Vagina (tissue), 2 donors: ENCODE data around the gene DAB2IP. TPM values are rescaled to one million over a fixed set of nuclear protein-coding genes. Genes with fewer than 3 reads are reported as not detected.

Experiments
- DNase-seq, 2 donors: peaks; one replicate each; pipeline ENCODE4 v3.0.0-alpha.2; 2017; ENCODE audit errors: extremely low spot score in 2 of 2
- H3K27ac ChIP-seq: fragments of 200-600 bp; sonication (generic); one replicate; pipeline ENCODE4 v1.5.1; 2019
- H3K27me3 ChIP-seq: fragments of 200-600 bp; sonication (generic); one replicate; pipeline ENCODE4 v1.5.1; 2019
- H3K36me3 ChIP-seq, 2 donors: fragments of 200-600 bp; sonication (generic); one replicate each; pipeline ENCODE4 v1.5.1; 2017 to 2019
- H3K4me1 ChIP-seq: fragments of 200-600 bp; sonication (generic); one replicate; pipeline ENCODE4 v1.5.1; 2019
- H3K4me3 ChIP-seq, 2 donors: fragments of 200-600 bp; sonication (generic); 1 replicate in 1 of 2; 2 replicates in 1 of 2; pipeline ENCODE4 v1.5.1; 2016 to 2019
- H3K9me3 ChIP-seq: fragments of 200-600 bp; sonication (generic); one replicate; pipeline ENCODE4 v1.5.1; 2019
- CTCF ChIP-seq, 3 experiments: fragments of 450-650 bp in 2 of 3; fragments of 200-600 bp in 1 of 3; sonication (generic) in 1 of 3; IDR thresholded peaks; one replicate each; pipeline ENCODE4 v1.5.1; 2017 to 2019; ENCODE audit warnings: antibody characterized with exemption in 3 of 3, mild to moderate bottlenecking in 2 of 3, moderate library complexity in 2 of 3
- POLR2A ChIP-seq, 2 donors: fragments of 450-650 bp; IDR thresholded peaks; one replicate each; pipeline ENCODE4 v1.6.1; 2017; ENCODE audit warnings: antibody characterized with exemption in 2 of 2, mild to moderate bottlenecking in 2 of 2, moderate library complexity in 2 of 2
- POLR2AphosphoS5 ChIP-seq, 2 donors: sonication (generic); formaldehyde crosslinking; IDR thresholded peaks; one replicate each; pipeline ENCODE4 v1.9.0; 2017; ENCODE audit warnings: antibody characterized with exemption in 2 of 2, mild to moderate bottlenecking in 2 of 2, low read depth in 1 of 2; ENCODE audit not compliant: insufficient read depth in 1 of 2
- intact Hi-C: fragments of 100-400 bp; cut with DNase I; formaldehyde crosslinking; loops from one replicate; pipeline ENCODE4 v1.15.1; 2023
- total RNA-seq: library from RNA; depleted of rRNA; stranded (reverse); fragments of >200 nt; gene quantifications from one replicate; pipeline ENCODE4 v1.2.3, GENCODE V29; 2016

Gene DAB2IP
- total RNA-seq, 1 donor from 2014 or later = 38.8 TPM

GRCh38 chr9:121768416-121769015, 117.1 kb downstream of the DAB2IP start:
- Histone ChIP-seq H3K27ac (no peak overlapping the region), H3K27me3 (no peaks in the 10 kb centered on the region), H3K9me3 (no peaks in the 10 kb centered on the region), H3K4me1 (peaks cover 21% of the 10 kb centered on the region), H3K4me3 (no peak overlapping the region), H3K36me3 (peaks cover 0 to 59% of the 10 kb centered on the region in 2 donors)
- no peak for TF ChIP-seq CTCF (IDR thresholded peaks at IDR 0.05)
- intact Hi-C loops = no loop called here
- DNase-seq = no peak

- intact Hi-C loops = no loop called here
- peaks cover 0 to 67% of the 10 kb centered on the region in 2 donors for H3K36me3 ChIP-seq
- no peaks in the 10 kb centered on the region for H3K9me3 ChIP-seq
- peak overlapping the region; percentile 36 for H3K27ac ChIP-seq
- no peak for TF ChIP-seq CTCF (IDR thresholded peaks at IDR 0.05)
- TF ChIP-seq POLR2A (IDR thresholded peaks at IDR 0.05) = no peak
- TF ChIP-seq POLR2AphosphoS5 (IDR thresholded peaks at IDR 0.05; ENCODE audit: insufficient read depth in 1 of 2, low read depth in 1 of 2) = no peak
- no peak for DNase-seq
- no peak overlapping the region for H3K4me3 ChIP-seq
- no peaks in the 10 kb centered on the region for H3K27me3 ChIP-seq
- H3K4me1 ChIP-seq = peaks cover 8% of the 10 kb centered on the region
Observed at GRCh38 chr9:121769939-121770338, 118.5 kb downstream of the DAB2IP start.

- TF ChIP-seq CTCF (IDR thresholded peaks at IDR 0.05) (no peak), POLR2A (IDR thresholded peaks at IDR 0.05) (no peak)
- H3K9me3 ChIP-seq = no peaks in the 10 kb centered on the region
- DNase-seq = no peak
- peaks cover 0 to 74% of the 10 kb centered on the region in 2 donors for H3K36me3 ChIP-seq
- intact Hi-C loops = no loop called here
- peaks cover 1% of the 10 kb centered on the region for H3K4me1 ChIP-seq
- H3K27me3 ChIP-seq = no peaks in the 10 kb centered on the region
- H3K4me3 ChIP-seq = no peak overlapping the region
- peak overlapping the region; percentile 58 for H3K27ac ChIP-seq
Observed at GRCh38 chr9:121770415-121771273, 119.2 kb downstream of the DAB2IP start.

GRCh38 chr9:121771418-121771817, 120.0 kb downstream of the DAB2IP start:
- no peaks in the 10 kb centered on the region for H3K9me3 ChIP-seq
- no peak for DNase-seq
- H3K4me1 ChIP-seq = no peaks in the 10 kb centered on the region
- no peaks in the 10 kb centered on the region for H3K27me3 ChIP-seq
- H3K4me3 ChIP-seq = no peak overlapping the region
- H3K36me3 ChIP-seq = peaks cover 0 to 78% of the 10 kb centered on the region in 2 donors
- TF ChIP-seq POLR2AphosphoS5 (IDR thresholded peaks at IDR 0.05; ENCODE audit: insufficient read depth in 1 of 2, low read depth in 1 of 2) (no peak), POLR2A (IDR thresholded peaks at IDR 0.05) (no peak), CTCF (IDR thresholded peaks at IDR 0.05) (no peak)
- intact Hi-C loops = no loop called here
- peak overlapping the region; percentile 58 for H3K27ac ChIP-seq
